EH (cell line): ENCODE results near the gene THUMPD3.
A peak's percentile ranks its signal among the peaks of the same experiment; 100 is the strongest.

Experiments
- DNase-seq: peaks from one replicate; pipeline ENCODE4 v3.0.0-alpha.2; 2015; ENCODE audit warnings: low read depth

The THUMPD3 gene

GRCh38 chr3:9362731-9363530 is at the start of gene THUMPD3:
THUMPD3 (plus strand) TSS chr3:9363054; CDS start chr3:9365069, 2,015 bp downstream.
- DNase-seq = peak; percentile 92

- peak; percentile 5 for DNase-seq
Observed at GRCh38 chr3:9314796-9315195, 48.1 kb upstream of the THUMPD3 start.

GRCh38 chr3:9316881-9317361 is 45.9 kb upstream of the THUMPD3 start:
- DNase-seq = peak; percentile 85

GRCh38 chr3:9322780-9323179 is 40.1 kb upstream of the THUMPD3 start:
- DNase-seq = no peak

GRCh38 chr3:9324944-9325343 is 37.9 kb upstream of the THUMPD3 start:
- no peak for DNase-seq

GRCh38 chr3:9327578-9327977 is 35.3 kb upstream of the THUMPD3 start:
- DNase-seq = no peak

- DNase-seq = no peak
Observed at GRCh38 chr3:9330166-9330703, 32.6 kb upstream of the THUMPD3 start.

- no peak for DNase-seq
Observed at GRCh38 chr3:9331171-9331570, 31.7 kb upstream of the THUMPD3 start.

- DNase-seq = no peak
Observed at GRCh38 chr3:9332250-9333030, 30.4 kb upstream of the THUMPD3 start.

- no peak for DNase-seq
Observed at GRCh38 chr3:9339761-9340471, 22.9 kb upstream of the THUMPD3 start.

GRCh38 chr3:9340472-9340902 is 22.4 kb upstream of the THUMPD3 start:
- peak; percentile 93 for DNase-seq

GRCh38 chr3:9342696-9343095 is 20.2 kb upstream of the THUMPD3 start:
- no peak for DNase-seq

GRCh38 chr3:9343115-9343514 is 19.7 kb upstream of the THUMPD3 start:
- DNase-seq = no peak

GRCh38 chr3:9345041-9345440 is 17.8 kb upstream of the THUMPD3 start:
- no peak for DNase-seq

GRCh38 chr3:9346141-9346540 is 16.7 kb upstream of the THUMPD3 start:
- DNase-seq = no peak

- DNase-seq = peak; percentile 65
Observed at GRCh38 chr3:9347081-9347480, 15.8 kb upstream of the THUMPD3 start.

GRCh38 chr3:9347887-9348286 is 15.0 kb upstream of the THUMPD3 start:
- DNase-seq = peak; percentile 91

- DNase-seq = peak; percentile 95
Observed at GRCh38 chr3:9349321-9350117, 13.3 kb upstream of the THUMPD3 start.

GRCh38 chr3:9351709-9352126 is 11.1 kb upstream of the THUMPD3 start:
- DNase-seq = no peak

GRCh38 chr3:9352917-9353752 is 9.7 kb upstream of the THUMPD3 start:
- DNase-seq = peak; percentile 76
